NCI-H1436 (cell line): ENCODE measurements around the gene FIP1L1.
"Not testable (repeated sequence)": the region's sequence is repeated elsewhere in the genome, so short reads cannot be mapped to it uniquely, and the experiment has no call there.

Source experiments
- DNase-seq: peaks from one replicate; lab custom pipeline; 2025; lab: John Stamatoyannopoulos, UW

FIP1L1 gene

GRCh38 chr4:53376900-53377299 lies 541 bp upstream of the FIP1L1 start:
- no peak for DNase-seq

- DNase-seq = no peak
Observed at GRCh38 chr4:53378171-53378482, 686 bp downstream of the FIP1L1 start.

GRCh38 chr4:53380221-53380620 lies 2.8 kb downstream of the FIP1L1 start:
- DNase-seq = no peak

- DNase-seq = not testable (repeated sequence)
Observed at GRCh38 chr4:53409479-53409878, 32.0 kb downstream of the FIP1L1 start.

GRCh38 chr4:53419208-53419607 lies 41.8 kb downstream of the FIP1L1 start:
- no peak for DNase-seq

- no peak for DNase-seq
Observed at GRCh38 chr4:53421791-53422190, 44.4 kb downstream of the FIP1L1 start.

- DNase-seq = no peak
Observed at GRCh38 chr4:53422367-53422766, 44.9 kb downstream of the FIP1L1 start.

GRCh38 chr4:53424280-53424679 lies 46.8 kb downstream of the FIP1L1 start:
- DNase-seq = no peak

- DNase-seq = no peak
Observed at GRCh38 chr4:53427366-53427765, 49.9 kb downstream of the FIP1L1 start.

- DNase-seq = no peak
Observed at GRCh38 chr4:53431052-53431451, 53.6 kb downstream of the FIP1L1 start.

- no peak for DNase-seq
Observed at GRCh38 chr4:53432528-53433424, 55.3 kb downstream of the FIP1L1 start.

- DNase-seq = no peak
Observed at GRCh38 chr4:53436251-53436650, 58.8 kb downstream of the FIP1L1 start.

GRCh38 chr4:53441564-53441963 lies 64.1 kb downstream of the FIP1L1 start:
- no peak for DNase-seq

GRCh38 chr4:53444954-53445353 lies 67.5 kb downstream of the FIP1L1 start:
- no peak for DNase-seq

- no peak for DNase-seq
Observed at GRCh38 chr4:53450773-53451172, 73.3 kb downstream of the FIP1L1 start.

GRCh38 chr4:53453385-53453784 lies 75.9 kb downstream of the FIP1L1 start:
- no peak for DNase-seq

- DNase-seq = no peak
Observed at GRCh38 chr4:53455766-53456165, 78.3 kb downstream of the FIP1L1 start.

GRCh38 chr4:53456178-53456577 lies 78.7 kb downstream of the FIP1L1 start:
- no peak for DNase-seq

GRCh38 chr4:53459548-53459947 lies 82.1 kb downstream of the FIP1L1 start:
- no peak for DNase-seq

- no peak for DNase-seq
Observed at GRCh38 chr4:53461244-53461643, 83.8 kb downstream of the FIP1L1 start.

- DNase-seq = no peak
Observed at GRCh38 chr4:53463340-53463739, 85.9 kb downstream of the FIP1L1 start.

- DNase-seq = no peak
Observed at GRCh38 chr4:53465281-53465680, 87.8 kb downstream of the FIP1L1 start.

- DNase-seq = no peak
Observed at GRCh38 chr4:53465891-53466290, 88.5 kb downstream of the FIP1L1 start.

- DNase-seq = not testable (repeated sequence)
Observed at GRCh38 chr4:53466576-53466975, 89.1 kb downstream of the FIP1L1 start.
